NCI-H128 (cell line): ENCODE measurements around the gene PSMA7.

ENCODE experiments used
- DNase-seq: peaks from one replicate; lab custom pipeline; 2025; ENCODE audit not compliant: unreplicated experiment; lab: John Stamatoyannopoulos, UW

The PSMA7 gene

DNA sequence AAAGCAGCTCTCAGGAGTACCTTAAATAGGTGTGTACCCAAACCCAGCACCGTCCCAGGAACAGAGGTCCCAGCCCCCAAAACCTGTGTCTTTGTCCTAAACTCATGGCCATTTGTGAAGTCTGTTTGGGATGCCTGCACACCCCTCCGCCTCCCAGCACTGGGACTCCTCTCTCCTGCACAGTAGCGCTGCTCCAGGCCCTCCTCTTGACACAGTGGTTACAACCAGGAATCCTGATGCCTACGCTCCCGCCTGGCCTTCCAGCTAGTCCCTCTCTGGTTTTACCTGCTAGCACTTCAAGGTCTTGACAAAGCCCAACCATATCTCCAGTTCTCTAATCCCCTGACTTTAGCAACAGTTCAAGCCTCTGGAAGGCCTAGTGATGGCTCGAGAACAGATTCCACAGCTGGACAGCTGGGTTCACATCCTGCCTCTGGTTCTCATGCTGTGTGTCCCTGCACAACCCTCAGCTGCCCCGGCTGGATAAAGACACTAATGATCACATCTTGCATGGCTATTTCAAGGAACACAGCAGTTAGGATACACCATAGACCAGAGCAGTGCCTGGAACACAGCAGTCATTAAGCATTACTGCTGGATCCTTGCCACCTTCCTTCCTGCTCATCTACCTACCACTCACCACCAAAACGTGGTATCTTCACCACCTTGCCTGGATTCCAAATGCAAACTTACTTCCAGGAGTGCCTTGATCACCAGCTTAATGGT, 5.6 kb downstream of the PSMA7 start:
- DNase-seq = no peak

DNA sequence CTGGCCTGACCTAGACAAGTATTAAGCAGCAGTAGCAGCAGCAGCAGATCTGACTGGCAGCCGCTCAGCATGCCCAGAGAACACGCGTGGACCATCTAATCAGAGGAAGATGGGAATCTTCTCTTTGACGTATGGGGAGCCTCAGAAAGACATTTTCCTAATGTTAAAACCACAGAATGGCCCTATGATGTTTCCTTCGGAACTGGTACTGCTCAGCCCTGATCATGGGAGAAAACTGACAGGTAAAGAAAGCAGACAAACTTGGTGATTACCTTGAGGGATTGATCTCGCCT, 6.2 kb downstream of the PSMA7 start:
- no peak for DNase-seq

DNA sequence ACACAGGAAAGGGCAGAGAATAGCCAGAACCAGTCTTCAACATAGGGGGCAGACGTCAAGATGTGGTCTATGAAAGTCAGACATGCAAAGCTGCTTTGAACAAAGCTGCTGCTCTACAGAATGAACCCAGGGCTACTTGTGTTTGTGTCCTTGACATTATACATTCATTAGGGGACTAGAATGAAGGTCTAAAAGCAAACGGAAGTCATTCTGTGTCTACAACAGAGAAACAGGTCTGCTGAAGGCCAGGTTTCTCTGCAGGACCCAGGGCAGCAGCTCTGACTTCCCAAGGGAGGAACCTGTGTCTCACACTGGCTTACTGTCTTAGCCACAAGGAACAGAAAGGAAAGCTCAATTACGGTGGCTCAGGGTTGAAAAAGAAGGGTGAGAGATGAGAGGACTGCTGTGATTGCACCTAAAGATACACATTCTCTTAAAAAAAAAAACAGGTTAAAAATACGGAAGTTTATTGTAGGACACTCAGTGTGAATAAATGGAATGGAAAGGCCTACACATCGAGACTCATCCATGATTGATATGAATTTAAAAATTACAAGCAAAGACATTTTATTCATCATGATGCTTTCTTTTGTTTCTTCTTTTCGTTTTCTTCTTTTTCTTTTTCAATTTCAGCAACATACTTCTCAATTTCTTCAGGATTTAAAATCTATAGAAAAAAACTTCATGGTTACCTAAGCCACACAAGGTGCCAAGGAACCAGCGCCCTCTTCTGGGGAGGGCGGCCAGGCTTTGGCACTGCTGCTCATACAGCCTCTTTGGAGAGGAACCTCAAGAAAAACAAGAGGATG, 6.7 kb downstream of the PSMA7 start:
- DNase-seq = no peak

DNA sequence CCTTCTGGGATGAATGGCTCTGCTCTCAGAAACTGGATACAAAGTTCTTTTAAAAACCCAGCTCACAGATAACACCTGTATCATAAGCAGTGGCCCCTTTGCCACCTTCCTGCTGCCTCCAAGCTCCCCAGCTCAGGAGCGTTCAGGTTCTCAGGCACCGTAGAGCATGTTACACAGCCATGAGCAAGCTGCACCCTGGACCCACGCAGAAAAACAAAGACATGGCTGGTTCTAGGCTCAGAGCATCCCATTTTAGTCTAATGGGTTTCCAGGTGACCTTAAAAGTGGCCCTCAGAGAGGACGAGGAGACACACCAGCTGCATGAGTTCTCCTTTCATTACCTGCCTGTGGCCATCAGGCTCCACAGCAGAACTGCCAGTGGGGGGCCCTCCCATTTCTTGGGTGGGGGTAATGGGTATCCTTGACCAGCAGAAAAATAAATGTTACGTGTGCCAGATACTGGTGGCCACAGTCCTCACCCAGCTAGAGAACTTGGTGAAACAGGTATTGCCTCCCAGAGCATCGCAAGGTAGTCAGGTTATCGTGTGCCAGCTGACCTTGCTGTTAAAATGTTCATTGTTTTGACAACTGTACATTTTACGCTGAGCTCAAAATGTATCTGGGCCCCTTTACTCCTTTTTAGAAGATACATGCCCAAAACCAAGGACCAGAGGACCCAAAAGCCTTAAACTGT, 7.5 kb downstream of the PSMA7 start:
- no peak for DNase-seq

DNA sequence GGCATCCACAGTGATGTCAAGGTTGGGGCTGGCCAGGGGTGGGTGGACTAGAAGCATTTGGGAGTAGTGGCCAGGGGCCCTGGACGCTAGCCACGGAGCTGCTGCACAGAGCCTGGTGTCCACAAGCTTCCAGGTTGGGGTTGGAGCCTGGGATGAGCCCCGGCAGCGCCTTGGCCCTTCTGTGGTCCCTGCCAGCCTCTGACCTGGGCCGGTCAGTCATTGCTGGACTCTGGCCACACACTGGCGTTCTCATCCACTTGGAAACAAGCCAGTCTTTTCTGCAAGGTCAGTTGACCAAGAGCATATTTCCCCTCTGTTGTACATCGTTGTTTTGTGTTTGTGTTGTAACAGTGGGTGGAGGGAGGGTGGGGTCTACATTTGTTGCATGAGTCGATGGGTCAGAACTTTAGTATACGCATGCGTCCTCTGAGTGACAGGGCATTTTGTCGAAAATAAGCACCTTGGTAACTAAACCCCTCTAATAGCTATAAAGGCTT, 8.4 kb downstream of the PSMA7 start:
- DNase-seq = no peak

DNA sequence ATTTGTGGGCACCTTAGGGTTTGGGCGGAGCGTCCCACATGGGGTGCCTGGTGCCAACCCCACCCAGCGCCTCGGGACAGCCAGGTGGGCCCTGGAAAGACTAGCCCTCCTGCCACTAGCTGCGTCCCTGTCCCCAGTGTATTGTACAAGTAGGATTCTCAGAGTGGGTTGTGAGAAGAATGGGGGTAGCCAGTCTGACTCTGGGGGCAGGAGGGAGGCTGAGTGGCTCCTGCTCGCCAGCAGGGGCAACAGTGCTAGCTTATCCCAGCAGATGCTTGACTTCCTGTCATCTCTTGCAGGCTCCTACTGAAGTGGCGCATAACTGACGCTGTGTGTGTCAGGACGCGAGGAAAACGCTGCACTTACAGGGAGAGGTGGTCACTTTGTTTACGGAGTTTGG, 9.3 kb downstream of the PSMA7 start:
- no peak for DNase-seq

DNA sequence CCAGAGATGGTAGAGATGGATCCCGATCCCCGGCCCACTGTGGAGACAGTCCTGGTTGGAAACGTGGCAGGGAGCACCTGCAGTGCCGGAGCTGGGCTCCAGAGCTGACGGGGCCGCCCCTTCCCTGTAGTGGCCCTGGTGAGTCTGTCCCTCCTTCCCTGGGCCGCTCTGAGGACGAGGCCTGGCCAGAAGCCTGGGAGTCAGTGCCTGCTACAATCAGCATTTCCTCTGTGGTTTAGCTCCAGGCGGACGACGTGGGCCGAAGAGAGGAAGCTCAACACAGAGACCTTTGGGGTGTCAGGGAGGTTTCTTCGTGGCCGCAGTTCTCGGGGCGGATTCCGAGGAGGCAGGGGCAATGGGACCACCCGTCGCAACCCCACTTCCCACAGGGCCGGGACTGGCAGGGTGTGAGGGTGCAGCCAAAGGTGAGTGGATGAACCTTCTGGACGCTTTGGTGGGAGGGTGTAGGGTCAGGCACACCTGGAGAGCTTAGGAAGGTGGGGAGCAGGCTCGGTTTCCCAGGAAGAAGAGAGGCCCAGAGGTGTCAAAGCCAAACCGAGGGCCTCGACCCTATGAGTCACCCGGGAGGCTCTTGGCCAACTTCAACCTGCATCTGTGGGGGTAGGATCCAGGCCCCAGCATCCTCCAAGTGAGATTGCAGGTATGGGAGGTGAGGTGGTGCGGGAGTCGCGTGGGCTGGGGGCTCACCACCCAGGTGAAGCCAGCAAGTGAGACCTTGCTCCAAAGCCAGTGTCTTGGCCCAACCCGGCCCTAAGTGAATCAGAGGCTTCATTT, 9.9 kb downstream of the PSMA7 start:
- no peak for DNase-seq

DNA sequence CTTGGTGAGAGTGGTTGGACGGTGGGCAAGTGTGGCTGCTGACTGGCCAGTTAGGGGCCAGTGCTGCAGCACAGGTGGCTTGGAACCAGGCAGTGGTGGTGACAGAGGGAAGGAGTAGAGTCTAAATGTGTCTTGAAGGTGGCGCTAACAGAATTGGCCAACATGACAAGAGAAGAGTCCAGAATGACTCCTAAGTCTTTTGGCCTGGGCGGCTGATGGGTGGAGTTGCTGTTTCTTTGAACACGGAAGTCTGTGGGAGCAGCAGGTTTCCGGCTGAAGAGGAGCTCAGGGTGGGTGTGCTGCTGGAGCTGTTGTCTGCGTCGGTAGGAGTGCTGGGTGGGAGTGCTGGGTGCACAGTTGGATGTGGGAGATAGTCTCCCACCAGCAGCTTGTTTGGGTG, 10.8 kb downstream of the PSMA7 start:
- DNase-seq = no peak

DNA sequence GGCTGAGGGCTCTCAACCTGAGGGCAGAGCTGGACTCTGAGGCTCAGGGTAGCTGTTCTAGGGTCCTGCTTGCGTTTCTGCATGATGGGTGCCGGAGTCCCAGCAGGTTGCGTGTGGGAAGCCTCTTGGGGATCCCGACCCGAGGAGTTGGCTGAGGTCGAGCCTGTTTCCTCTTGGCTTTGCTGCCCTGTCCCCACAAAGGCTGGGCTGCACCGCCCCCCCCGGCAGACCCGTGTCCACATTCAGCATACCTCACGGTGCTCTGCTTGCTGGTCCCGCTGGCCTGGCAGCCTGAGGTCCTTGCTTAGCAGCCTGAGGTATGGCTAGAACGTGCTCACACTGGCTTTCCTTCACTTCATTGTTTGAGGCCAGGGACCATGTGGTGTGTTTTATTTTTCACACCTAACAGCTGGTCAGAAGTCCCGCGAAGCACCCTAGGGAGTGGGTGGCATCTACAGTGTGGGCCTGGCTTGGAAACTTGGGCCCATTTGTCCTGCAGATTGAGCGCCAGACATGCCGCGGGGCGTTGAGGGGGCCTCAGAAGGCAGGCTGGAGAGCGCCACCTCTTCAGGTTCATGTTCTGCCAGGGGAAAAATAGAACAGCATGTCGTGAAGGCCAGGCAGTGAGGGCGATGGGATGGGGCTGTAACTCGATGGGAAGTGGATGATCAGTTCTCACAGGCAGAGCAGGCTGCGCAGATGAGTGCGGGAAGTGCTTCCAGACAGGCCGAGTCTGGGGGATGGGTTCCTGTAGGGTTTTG, 11.5 kb downstream of the PSMA7 start:
- no peak for DNase-seq

DNA sequence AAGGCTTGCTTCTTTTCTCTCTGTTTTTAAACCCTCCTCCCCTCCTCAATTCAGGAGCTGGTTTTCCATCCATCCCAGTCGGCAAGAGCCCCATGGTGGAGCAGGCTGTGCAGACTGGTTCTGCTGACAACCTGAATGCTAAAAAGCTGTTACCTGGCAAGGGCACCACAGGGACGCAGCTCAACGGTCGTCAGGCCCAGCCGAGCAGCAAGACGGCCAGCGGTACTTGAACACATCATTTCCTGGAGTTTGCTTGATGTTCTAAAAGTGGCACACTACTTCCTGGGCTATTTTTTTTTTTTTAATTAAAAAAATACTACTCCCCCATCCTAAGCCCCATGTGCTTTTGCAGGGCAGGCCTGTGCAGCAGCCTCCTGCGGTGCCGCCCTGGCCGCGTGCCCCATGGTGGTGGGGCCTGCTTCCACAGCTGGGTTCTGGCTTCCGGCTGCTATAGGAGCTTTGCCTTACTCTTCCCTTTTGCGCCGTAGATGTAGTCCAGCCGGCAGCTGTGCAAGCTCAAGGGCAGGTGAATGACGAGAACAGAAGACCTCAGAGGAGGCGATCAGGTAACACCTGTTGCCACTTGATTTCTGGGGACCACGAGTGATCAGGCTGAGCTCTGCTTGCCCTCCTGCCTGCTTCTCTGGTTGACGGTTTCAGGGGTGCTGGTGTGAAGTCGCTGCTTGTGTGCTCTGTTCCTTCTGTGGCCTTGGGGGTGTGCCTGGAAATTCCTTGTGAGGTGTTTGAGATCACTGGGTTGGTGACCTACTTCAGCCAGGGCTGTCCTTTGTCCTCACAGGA, 13.3 kb downstream of the PSMA7 start:
- no peak for DNase-seq

DNA sequence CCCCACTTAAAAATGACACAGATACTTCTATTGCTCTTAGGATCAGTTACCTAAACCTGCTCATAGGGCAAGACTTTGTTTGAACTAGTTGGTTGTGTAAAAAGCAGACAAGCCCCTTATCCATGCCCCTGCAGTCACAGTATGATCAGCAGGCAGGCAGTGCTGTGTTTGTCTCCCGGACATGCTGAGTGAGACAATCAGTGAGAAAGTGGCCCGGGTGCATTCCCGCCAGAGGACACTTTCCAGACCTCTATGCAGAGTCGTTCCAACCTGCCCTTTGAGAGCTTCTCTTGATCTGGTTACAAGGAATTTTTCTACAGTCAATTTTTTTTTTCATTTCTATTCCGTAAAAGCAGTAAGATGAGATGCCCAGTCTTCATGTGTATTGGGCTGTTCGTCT, 14.7 kb downstream of the PSMA7 start:
- no peak for DNase-seq

DNA sequence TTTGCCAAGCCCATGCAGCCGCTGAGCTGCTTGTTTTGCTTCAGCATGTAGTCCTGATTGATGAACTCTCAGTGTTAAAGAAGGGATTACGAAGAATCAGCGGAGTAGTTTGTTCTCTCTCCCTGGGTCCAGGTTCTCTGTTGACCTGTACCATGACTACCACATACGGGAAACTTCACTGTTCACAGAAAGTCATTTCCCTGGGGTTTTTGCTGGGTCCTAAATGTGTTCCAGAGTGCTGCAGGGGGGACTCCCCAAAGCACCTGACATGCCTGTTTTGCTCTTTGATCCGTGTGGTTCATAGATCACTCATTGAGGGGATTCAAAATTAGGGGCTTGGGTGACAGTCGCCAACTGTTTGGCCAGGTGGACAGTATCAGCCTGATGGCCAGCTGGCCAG, 15.4 kb downstream of the PSMA7 start:
- DNase-seq = no peak

DNA sequence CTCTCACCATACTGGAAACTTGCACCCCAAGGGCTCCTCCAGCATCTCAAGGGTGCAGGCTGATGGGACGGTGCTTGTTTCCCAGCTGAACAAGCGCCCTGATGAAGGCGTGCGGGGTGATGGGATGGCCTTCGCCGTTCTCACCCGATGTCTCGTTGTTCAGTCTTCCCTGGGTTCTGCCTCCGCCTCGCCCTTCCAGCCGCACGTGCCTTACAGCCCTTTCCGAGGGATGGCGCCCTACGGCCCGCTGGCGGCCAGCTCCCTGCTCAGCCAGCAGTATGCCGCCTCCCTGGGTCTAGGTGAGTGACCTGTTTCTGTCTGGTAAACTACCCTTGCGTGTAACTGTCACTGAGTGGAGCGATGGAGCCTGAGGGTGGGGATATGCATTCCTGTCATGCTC, 17.1 kb downstream of the PSMA7 start:
- no peak for DNase-seq

DNA sequence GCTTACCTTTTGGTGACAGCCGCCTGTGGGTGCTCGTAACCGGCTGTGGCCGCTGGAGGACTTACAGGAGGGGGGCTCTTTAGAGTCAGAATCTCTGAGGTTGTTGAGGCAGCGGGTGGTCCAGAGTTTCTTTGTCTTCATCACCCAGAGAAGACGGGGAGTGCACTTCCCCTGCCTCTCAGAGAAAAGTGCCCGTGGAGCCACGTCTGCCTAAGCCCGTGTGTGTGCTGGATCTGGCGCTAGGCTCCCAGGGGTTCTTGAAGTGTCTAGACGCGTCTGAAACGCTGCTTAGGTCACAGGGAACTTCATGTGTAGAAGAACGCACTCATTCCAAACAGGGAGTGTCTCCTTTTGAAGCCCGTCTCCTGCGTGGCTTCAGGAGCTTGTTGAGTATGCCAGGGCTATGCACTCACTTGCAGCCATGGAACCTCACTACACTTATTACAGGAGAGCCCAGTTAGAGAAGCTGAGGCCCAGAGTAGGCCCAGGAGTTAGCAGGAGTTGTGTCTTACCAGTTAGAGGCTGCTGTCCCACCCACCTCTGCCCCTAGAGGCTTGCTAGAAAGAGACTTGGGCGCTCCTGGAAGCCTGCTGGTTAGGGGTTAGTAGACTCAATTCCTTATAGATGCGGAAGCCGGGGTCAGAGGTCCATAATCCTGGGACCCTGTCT, 19.6 kb downstream of the PSMA7 start:
- DNase-seq = no peak

DNA sequence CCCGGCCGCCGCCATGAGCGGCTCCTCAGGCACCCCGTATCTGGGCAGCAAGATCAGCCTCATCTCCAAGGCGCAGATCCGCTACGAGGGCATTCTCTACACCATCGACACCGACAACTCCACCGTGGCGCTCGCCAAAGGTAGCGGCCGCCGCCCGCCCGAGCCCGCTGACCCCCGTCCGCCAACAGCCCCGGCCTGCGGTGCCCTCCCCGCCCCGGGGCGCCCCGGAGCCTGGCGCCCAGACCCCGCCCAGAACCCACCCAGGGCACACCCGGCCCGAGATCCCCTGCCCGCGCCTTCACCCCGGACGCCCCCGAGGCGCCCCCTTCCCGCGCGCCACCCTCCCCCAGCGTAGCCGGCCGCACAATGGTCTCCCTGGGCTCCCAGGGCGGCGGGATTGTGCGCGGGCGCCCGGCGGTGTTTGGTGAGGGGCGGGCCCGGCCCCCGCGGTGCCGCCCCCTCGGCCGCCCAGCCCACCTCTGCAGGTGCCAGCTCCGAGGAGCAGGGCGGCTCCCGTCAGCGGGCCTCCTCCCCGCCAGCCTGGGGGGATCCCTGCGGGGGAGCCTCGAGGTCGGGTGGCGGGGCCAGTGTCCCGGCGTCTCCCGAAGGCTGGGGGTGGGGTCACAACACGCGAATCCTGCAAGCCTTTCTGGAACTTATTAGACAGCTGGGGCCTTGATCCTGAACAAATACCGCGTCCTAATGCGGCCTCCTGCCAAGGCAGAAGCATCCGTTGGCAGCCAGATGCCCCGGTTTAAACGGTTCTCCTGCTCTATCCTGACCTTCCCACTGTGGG, 20.3 kb downstream of the PSMA7 start:
- DNase-seq = no peak

DNA sequence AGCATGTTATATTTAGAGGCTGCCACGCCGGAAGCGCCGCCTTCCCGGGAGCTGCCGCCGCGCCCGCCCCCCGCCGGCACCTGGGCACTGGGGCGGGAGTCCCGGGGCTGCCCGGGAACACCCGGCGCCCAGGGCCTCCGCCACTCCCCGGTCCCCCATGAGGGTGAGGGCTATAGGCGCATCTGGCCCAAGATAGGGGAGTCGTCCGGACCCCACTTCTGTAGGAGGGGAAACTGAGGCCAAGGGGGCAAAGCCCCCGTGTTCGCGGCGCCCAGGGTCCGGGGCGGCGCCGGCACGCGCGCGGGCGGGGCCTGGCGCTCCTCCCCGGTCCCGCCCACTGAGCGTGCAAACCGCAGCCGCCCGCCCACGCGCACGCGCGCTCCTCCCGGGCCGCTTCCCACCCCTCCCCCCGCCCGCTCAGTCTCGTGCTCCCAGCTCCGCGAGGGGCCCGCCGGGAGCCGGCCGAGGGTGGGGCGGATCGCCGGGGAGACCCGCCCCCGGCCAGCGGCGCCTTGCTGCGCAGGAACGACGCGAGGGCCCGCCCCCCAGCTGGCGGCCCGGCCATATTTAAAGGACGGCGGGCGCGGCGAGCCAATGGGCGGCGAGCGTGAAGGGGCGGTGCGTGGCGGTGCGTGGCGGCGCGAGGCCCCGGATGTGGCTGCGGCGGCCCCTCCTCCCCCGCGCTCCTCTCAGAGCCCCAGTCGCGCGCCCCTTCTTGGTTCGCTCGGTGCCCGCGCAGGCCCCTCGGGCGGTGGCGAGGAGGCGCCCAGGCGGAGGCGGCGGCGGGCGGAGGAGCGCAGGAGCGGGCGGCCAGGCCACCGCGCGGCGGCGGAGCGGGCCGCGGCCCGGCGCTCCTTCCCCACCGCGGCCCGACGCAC, 21.2 kb downstream of the PSMA7 start, which contains the start of gene LSM14B:
LSM14B (plus strand) TSS at position 700 of the 878 bp plus-strand sequence. CDS start 192 bp downstream, outside the sequence.
- peak; percentile 91 for DNase-seq
